Measurements from ENCODE around the gene CCDC47.

DNA sequence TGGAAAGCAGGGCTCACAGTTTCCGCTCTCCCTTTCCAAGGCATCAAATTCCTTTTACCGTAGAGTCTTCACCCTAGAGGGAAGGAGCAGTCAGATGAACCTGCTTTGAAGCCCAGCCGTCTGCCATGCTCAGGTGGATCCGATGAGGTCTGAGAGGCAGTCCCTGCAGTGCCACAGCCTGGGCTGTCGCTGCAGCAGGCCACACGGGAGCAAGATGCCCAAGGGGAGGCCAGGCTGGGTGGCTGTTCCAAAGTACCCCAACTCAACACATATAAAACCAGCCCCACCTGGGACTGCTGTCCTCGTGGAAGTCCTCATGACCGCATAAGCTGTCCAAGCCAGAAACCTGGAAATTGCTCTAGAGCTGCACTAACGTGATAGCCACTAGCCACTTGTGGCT, 68.6 kb downstream of the CCDC47 start:
- TF ChIP-seq, protein P1, sequence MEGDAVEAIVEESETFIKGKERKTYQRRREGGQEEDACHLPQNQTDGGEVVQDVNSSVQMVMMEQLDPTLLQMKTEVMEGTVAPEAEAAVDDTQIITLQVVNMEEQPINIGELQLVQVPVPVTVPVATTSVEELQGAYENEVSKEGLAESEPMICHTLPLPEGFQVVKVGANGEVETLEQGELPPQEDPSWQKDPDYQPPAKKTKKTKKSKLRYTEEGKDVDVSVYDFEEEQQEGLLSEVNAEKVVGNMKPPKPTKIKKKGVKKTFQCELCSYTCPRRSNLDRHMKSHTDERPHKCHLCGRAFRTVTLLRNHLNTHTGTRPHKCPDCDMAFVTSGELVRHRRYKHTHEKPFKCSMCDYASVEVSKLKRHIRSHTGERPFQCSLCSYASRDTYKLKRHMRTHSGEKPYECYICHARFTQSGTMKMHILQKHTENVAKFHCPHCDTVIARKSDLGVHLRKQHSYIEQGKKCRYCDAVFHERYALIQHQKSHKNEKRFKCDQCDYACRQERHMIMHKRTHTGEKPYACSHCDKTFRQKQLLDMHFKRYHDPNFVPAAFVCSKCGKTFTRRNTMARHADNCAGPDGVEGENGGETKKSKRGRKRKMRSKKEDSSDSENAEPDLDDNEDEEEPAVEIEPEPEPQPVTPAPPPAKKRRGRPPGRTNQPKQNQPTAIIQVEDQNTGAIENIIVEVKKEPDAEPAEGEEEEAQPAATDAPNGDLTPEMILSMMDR (IDR thresholded peaks at IDR 0.05) = no peak
- TF ChIP-seq POLR2A (IDR thresholded peaks at IDR 0.05) = no peak

Data from right lobe of liver (tissue), 4 donors.